GM12872 (cell line): ENCODE measurements around the gene ELF4.

Source experiments
- CTCF ChIP-seq: IDR thresholded peaks from 3 replicates; pipeline ENCODE4 v1.5.1; 2011; ENCODE audit warnings: low read depth, mild to moderate bottlenecking, low read length, moderate library complexity; ENCODE audit not compliant: insufficient read depth

ELF4 gene

GRCh38 chrX:130090364-130090763 lies 19.9 kb downstream of the ELF4 start:
- no peak for TF ChIP-seq CTCF

GRCh38 chrX:130086447-130087206 lies 23.7 kb downstream of the ELF4 start:
- no peak for TF ChIP-seq CTCF

GRCh38 chrX:130085551-130086446 lies 24.5 kb downstream of the ELF4 start:
- TF ChIP-seq CTCF, result no peak

- no peak for TF ChIP-seq CTCF
These were observed 25.6 kb downstream of the ELF4 start for GRCh38 chrX:130084631-130085237.

GRCh38 chrX:130083656-130084382 lies 26.5 kb downstream of the ELF4 start:
- no peak for TF ChIP-seq CTCF

GRCh38 chrX:130083107-130083490 lies 27.2 kb downstream of the ELF4 start:
- TF ChIP-seq CTCF, result no peak
